IMR-90 (cell line): Measurements from ENCODE around the gene DUSP16.

ENCODE experiments used
- BHLHE40 ChIP-seq: fragments of 150-350 bp; IDR thresholded peaks from 2 replicates; pipeline ENCODE4 v1.6.1; 2016; ENCODE audit warnings: mild to moderate bottlenecking, low read depth, low read length
- CTCF ChIP-seq: conservative IDR thresholded peaks from 2 replicates; pipeline ENCODE4 v1.5.1; 2012; ENCODE audit warnings: mild to moderate bottlenecking, low read depth, low read length, improper control_type of control experiment
- SMC3 ChIP-seq: fragments of 150-350 bp; IDR thresholded peaks from 2 replicates; pipeline ENCODE4 v1.6.1; 2016; ENCODE audit warnings: low read depth, mild to moderate bottlenecking, antibody characterized with exemption, low read length, moderate library complexity

DNA sequence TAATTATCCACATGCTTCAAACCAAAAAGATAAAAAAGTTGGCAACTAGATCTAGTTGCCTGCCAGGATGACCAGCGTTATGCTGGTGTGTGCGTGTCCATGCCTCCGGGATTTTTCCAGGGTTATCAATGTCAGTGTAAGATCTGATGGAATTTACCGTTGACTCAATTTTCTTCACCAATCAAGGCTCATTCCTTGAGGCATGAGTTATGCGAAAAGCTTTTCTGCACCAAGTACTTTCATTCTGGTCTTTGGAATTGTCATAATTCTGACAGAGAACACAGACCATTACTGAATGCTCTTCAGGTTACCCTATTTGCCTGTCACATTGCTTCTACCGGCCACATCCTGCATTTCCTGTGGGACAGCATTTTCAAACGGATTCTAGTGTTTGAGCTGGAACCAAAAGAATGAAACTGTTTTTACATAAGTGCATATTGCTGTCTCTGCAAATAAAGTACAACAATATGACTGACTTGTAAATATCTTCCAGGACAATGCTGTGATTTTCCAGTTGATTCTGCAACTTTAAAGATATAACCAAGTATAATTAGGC, 91.8 kb downstream of the DUSP16 start:
- TF ChIP-seq BHLHE40 = no peak
- TF ChIP-seq CTCF = no peak
- TF ChIP-seq SMC3 = no peak
